HG02798 (cell line): ENCODE data around the gene LIN52.

Source experiments
- ATAC-seq: cut with Tn5 transposase; IDR thresholded peaks from one replicate; pipeline ENCODE4 v1.9.1; 2021; ENCODE audit warnings: mild to moderate bottlenecking; ENCODE audit not compliant: unreplicated experiment, poor library complexity

Gene LIN52

DNA sequence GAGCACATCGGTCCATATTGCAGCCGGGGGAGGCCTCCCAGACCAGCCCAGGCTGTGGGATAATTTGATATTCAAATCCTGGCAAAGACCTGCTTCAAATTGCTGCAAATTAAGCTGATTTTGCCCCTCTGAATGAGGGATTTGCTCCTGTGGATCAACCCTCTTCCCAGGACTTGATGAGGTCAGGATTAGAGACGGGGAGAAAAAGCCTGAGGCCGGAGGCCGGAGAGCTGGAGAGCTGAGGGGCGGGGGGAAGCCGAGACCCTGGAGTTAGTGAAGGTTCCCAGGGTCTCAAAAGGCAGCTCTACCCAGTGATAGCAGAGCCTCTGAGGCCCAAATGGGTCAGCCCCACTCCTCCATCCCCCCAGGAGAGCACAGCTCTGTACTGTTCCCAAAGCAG, 137.0 kb downstream of the LIN52 start:
- no peak for ATAC-seq

DNA sequence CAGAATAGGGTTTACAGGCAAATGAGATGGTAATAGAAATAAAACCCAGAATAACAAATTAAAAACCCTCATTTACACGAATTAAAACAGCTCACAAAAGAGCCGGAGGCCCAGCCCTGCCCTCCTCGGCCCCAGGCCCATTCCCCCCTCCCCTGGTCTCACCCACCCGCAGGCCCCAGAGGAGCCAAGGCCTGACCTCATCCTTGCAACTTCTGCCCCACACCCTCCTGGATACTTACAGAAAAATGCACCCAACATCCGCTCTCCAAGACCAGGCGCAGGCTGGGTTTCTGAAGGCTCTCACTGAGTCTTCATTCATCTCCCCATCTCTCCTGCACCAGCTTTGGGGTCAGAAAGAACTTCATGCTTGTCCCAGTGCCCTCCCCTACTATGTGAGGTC, 138.3 kb downstream of the LIN52 start:
- ATAC-seq: no peak

DNA sequence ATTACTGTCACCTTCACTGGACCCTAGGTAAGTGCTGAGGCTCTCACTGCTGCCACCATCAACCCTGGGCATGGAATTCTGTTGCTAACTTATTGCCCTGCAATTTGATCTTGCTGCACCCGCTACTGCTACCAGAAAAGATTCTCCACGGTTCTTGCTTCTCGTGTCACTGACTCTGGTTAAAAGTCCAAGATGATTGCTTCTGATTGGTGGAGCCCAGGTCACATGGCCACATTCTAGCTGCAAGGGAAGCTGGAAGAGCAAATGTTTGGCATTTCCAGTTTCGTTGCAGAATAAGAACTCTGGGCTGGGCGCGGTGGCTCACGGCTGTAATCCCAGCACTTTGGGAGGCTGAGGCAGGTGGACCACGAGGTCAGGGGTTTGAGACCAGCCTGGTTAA, 147.0 kb downstream of the LIN52 start:
- ATAC-seq: no peak

DNA sequence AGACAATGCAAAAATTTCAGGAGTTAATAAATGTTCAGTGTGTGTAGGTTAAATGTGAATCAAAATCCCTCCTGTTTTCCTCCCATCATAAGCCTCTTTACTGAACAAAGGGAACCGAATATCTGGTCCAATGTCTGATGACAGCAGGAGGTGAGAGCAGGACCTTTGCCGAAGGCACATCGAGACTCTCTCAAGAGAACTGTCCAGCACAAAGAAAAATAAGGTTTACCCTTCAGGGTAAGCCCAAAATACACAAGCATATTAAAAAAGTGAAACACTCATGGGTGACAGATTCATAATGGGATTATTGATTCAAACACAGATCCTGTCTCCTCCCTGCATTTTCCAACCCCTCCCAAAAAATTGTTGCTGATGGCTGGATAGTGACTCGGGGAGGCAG, 150.3 kb downstream of the LIN52 start:
- no peak for ATAC-seq

DNA sequence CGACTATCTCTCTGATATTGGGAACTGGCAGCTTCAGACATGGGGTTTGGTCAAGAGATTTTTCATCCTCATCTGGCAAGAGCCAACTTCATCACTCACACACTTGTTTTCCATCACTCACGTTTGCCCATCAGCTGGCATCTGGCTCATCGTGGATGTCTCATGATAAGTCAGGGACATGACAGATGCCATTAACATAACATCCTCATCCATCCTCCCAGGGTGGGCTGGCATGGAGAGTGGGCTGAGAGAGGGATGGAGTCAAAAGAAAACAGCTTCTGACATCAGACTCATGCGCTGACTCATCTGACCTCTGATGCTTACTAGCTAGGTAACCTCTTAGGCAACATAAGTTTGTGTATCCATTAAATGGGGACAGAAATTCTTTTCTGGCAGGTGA, 152.7 kb downstream of the LIN52 start:
- no peak for ATAC-seq

DNA sequence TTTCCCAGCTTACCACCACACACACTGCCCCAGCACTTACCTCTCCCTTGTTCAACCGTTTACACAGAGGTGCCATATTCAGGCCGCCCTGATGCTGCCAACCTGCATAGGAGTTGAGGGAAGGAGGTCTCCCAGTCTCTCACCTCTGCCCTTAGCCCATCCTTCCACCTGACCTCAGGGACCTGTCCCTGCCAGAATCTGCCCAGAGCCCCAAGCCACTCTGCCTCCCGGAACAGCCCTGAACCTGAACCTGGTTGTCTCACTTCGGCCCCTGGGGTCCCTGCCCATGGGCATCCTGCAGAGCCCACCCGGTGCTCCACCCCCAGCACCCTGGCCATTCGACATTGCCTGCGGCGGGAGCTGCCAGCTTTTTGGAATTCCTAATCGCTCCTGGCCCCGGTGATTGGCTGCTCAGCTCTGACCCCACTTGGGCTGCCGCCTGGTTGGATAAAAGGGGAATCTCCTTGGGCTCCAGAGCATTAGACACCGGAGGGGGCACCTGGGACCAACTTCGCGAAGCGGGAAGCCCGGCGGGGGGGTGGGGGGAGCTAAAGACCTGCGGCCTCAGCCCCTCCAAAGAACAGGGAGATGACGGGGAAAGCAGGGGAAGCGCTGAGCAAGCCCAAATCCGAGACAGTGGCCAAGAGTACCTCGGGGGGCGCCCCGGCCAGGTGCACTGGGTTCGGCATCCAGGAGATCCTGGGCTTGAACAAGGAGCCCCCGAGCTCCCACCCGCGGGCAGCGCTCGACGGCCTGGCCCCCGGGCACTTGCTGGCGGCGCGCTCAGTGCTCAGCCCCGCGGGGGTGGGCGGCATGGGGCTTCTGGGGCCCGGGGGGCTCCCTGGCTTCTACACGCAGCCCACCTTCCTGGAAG, 154.5 kb downstream of the LIN52 start, which contains the start of gene VSX2:
TSS of gene VSX2 (plus strand) at position 476 of the 874 bp plus-strand sequence. CDS start at position 589, 113 bp downstream.
- no peak for ATAC-seq

DNA sequence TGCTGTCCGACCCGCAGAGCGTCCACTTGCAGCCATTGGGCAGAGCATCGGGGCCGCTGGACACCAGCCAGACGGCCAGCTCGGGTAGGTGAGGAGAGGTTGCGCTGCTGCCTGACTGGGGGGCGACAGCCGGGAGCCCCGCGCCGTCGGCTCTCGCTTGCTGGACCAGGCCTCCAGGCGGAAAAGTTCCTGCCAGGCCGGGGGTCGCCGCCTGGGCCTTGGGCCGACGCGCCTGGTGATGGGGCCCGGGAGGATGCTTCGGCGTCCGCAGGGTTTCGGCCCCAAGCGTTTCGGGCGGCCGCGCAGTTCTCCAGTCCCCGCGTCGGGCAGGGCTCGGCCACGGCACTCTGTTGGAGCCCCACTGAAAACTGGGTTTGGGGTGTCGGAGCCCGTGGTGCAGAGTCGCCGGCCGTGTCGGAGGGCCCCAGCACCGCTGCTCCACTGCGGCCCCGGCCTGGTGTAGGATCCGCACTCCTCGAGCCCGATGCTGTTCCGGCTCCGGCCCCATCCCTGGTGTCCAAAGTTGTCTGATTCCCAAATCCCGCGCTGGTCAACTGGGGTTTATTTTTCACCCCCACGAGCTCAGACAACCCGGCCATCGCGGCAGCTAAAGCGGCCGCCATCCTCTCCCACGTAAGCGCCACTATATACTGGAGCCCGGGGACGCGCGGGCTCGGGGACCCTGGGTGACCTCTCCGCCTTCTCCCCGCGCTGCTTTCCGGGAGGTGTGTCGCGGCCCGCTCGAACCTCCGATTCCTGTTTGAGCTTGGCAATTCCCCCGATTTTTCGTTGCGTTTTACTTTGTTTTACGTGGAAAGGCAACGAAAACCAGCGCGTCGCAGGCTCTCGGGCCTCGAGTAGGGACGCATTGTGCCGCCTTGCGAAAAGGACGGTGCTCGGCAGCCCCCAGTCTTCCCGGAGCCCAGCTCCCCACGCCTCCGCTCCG, 155.4 kb downstream of the LIN52 start:
- ATAC-seq: no peak

DNA sequence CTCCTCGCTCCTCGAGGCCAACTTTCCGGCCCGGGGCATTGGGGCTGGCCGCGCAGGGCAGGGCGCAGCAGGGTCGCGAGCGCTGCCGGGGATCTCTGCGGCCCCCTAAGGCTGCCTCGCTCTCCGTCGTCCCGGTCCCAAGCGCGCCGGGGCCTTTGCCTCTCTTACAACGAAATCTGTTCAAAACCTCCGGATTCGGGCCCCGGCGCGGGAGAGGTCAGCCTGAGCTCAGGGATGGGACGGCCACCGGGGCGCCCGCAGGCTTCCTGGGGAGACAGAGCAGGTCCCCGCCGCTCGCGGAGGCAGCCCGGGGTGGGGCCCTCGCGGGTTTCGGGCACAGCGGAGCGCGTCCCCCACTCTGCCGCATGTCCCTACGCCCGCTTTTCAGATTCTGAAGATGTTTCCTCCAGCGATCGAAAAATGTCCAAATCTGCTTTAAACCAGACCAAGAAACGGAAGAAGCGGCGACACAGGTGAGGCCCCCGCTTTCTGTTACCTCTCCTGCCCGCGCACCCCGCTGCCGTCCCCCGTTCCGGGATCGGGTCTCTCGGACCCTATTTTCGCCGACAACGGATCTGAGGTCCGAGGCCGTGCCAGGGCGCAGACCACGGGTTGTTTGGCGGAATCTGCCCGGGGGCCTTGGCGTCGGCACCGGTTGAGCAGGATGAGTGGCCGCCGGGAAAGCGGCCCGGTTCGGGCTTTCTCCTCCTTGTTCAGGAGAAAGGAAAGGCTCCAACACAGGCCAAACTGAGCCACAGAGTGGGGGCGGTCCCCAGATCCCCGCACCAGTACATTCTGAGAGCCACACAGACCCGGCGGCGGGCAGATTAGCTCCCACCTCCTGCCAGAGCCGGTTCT, 156.3 kb downstream of the LIN52 start:
- no peak for ATAC-seq

DNA sequence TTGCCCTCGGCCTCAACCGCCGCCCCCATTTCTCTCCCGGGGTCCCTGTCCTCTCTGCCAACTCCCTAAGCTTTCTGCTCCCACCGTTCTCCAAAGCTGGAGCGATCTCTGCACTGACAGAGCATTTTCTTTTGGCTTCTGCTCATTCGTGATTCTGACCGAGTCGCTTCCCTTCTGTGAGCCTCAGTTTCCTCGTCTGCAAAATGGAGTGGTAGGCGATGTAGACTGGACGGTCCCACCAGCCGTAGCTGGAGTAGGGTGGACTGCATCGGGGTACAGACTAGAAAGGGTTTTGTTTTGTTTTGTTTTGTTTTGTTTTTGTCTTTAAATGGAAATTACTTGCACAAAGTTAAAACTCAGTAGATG, 156.9 kb downstream of the LIN52 start:
- no peak for ATAC-seq

DNA sequence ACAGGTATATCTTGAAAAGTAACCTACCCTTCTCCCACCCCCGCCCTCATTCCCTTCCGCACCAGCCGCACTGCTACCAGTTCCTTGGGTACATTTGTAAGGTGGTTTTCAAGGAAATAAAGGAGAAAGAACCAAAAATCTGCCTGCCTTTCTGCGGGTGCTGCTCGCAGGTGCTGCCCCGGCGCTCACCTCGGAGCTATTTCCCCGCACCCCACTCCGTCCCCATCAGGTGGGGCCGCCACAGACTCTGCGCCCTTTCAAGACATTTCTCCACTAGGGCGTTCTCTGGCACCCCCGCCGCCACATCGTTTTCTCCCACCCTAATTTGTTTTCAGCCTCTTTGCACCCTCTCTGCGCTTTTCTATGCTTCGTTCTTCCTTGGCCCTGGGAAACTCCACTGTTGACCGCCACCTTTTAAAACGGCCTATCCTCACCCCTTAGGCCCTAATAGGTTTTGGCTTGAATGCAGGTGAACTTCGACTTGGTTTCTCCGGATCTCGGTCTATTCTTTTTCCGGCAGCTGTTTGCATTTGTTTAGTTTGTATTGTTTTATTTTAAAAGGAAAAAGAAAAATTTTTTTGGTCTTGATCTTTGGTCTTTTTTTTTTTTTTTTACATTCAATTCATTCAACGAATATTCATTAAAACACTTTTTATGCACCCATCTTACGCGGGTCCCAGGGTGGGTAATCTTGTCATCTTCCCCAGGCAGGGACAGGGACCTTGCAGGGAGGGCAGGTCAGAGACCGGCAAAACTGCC, 157.4 kb downstream of the LIN52 start:
- no peak for ATAC-seq

DNA sequence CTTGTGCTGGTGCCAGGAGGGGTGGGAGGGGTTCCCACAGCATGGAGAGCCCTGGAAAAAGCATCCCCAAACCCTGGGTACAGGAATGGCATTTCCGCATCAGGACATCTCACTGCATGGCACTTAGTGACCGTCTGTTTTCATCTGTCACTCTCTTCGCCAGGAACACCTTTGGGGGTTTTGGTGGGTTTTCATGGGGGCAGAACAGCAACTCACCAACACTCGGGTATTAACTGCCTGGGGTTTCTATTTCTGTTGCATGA, 158.0 kb downstream of the LIN52 start:
- no peak for ATAC-seq

DNA sequence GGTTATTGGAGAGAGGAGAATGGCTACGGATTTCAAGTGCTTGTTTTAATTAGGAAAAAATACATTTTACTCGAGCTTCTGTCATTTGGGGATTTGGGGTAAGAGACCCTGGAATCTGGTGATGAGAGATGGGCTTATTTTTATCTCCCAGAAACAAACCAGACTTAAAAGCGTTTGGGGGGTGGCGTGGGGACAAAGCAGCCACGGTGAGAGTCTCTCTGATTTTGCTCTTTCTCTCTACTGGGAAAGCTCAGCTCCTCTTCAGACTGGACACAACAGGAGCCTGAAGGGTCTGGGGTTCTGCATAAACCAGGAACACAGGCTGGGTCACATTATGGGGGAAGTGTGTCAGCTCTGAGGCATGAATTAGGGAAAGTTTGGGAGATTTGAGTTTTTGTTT, 158.3 kb downstream of the LIN52 start:
- ATAC-seq: no peak

DNA sequence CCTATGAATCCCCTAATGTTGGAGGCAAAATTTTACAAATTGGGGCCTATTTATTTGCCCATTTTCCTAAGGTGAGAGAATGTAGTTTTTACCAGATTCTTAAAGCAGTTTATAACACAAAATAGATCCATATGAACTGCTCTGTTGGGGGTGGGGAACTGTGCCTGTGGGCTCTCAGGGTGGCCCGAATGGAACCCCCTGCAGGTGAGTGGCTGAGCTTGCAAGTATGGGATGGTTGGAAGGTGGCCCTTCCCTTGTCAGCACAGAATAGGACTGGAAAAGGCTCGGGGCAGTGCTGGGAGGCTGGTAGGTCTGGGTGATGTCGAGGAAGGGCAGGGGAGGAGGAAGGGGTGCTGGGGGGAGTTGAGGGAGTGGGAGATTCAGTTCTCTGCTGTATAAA, 159.4 kb downstream of the LIN52 start:
- ATAC-seq: no peak

DNA sequence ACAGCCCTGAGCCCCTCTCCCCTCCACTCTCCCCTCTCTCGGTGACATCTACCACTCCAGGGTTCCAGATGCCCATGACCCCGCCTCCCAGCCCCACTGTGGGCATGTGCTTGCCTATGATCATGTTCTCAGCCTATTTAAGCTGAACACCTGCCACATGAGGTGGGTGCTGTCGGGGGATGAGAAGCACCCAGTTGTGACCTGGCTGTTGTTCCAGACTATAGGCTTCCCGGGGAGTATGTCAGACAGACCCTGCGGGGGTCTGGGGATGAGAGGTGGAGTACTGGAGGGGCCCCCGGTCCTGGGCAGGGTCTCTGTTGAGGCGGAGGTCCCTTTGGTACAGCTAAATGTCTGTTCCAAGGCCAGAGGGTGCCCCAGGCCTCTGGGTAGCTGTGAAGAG, 160.5 kb downstream of the LIN52 start:
- no peak for ATAC-seq

DNA sequence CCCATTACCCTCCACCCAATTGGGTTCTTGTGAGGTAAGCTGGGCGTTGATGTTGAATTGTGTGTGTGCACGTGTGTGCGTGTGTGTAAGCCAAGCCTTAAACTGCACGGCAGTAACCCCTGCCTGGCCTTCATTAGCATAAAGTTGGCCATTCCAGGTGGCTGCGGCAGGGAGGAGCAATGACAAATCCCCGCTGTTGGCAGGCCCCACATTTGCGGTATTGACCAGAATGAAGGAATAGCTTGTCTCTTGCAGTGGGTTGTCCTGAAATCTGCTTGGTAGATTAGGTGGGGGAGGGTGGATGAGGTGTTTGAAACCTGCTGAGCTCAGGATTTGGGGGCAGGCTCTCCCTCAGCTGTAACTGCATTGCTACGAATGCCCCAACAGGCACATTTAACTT, 161.8 kb downstream of the LIN52 start:
- no peak for ATAC-seq

DNA sequence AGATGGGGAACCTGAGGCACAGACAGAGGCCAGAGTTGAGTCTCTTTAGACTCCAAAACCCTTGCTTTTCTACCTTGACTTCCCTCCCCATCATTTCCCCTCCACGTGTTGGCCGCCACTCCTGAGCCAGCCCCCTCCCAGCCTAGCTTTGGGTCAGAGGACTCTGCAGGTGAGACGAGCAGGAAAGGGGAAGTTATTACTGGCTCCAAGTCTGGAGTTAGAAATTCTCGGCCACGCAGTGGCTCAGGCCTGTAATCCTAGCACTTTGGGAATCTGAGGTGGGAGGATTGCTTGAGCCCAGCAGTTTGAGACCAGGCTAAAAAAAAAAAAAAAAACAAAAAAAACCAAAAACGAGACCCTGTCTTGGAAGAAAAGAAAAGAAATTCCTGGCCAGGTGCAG, 163.3 kb downstream of the LIN52 start:
- ATAC-seq: no peak

DNA sequence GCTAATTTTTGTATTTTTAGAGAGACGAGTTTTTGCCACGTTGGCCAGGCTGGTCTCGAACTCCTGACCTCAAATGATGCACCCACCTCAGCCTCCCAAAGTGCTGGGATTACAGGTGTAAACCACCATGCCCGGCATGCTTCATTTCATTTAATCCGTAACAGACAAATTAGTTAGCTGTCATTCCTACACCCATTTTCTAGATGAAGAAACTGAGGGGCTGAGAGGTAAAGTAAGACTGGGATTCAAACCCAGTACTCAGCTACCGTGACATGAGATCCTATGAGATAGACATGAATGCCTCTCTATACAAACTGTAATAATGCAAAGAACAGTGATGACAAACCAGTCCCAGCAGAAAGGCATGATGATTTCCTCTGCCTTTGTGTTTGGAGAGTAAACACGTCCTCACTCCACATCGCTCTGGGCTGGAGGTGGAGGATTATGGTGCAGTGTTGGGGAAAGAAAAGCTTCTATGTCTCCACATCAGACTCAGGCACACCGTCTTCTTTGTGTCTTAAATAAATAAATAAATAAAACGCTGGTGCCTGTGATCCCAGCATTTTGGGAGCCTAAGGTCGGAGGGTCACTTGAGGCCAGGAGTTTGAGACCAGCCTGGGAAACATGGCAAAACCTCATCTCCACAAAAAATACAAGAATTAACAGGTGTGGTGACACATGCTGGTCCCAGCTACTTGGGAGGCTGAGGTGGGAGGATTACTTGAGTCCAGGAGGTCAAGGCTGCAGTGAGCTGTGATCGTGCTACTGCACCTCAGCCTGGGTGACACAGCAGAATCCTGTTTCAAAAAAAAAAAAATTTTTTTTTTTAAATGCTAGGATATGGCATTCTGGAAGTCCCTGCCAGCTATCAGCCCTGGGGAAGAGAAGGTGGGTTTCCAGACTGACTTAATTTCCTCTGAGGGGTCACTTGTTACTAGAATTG, 164.9 kb downstream of the LIN52 start:
- ATAC-seq: no peak
